SK-N-SH treated with all-trans-retinoic acid at 6 μM for 48 hours (cell line): ENCODE data around the gene HIP1.
"Not testable (repeated sequence)": the region's sequence is repeated elsewhere in the genome, so short reads cannot be mapped to it uniquely, and the experiment has no call there.

Source experiments
- ATAC-seq: fragments of 200-7000 bp; cut with Tn5 transposase; 3 replicates; pipeline ENCODE4 v1.9.1; 2020; ENCODE audit warnings: mild to moderate bottlenecking, moderate library complexity
- ARNTL ChIP-seq: fragments of 450-650 bp; formaldehyde crosslinking; IDR thresholded peaks from 2 replicates; pipeline ENCODE4 v1.5.0; 2020; ENCODE audit warnings: low read depth, mild to moderate bottlenecking, moderate library complexity, borderline replicate concordance
- BACH2 ChIP-seq: fragments of 250-450 bp; sonication (Bioruptor Pico); IDR thresholded peaks from 2 replicates; pipeline ENCODE4 v1.9.0; 2021; ENCODE audit warnings: mild to moderate bottlenecking, borderline replicate concordance
- CSDC2 ChIP-seq: fragments of 250-450 bp; sonication (Bioruptor Pico); IDR thresholded peaks from 2 replicates; pipeline ENCODE4 v1.5.0; 2020; ENCODE audit warnings: mild to moderate bottlenecking, moderate library complexity
- ESRRG ChIP-seq: fragments of 250-450 bp; sonication (Bioruptor Pico); IDR thresholded peaks from 2 replicates; pipeline ENCODE4 v1.6.1; 2021; ENCODE audit warnings: mild to moderate bottlenecking
- GLIS3 ChIP-seq: fragments of 250-450 bp; sonication (Bioruptor Pico); IDR thresholded peaks from 2 replicates; pipeline ENCODE4 v1.5.0; 2020; ENCODE audit warnings: mild to moderate bottlenecking, moderate library complexity
- RARB ChIP-seq: fragments of 250-450 bp; sonication (Bioruptor Pico); IDR thresholded peaks from 2 replicates; pipeline ENCODE4 v1.8.0; 2021; ENCODE audit warnings: mild to moderate bottlenecking, moderate library complexity
- TCF4 ChIP-seq: fragments of 250-450 bp; sonication (Bioruptor Pico); IDR thresholded peaks from 2 replicates; pipeline ENCODE4 v1.8.0; 2021; ENCODE audit warnings: mild to moderate bottlenecking, moderate library complexity, borderline replicate concordance
- ZC3H10 ChIP-seq: fragments of 250-450 bp; sonication (Bioruptor Pico); IDR thresholded peaks from 2 replicates; pipeline ENCODE4 v1.5.1; 2021; ENCODE audit warnings: mild to moderate bottlenecking, moderate library complexity
- ZNF565 ChIP-seq: fragments of 450-650 bp; formaldehyde crosslinking; conservative IDR thresholded peaks from 2 replicates; pipeline ENCODE4 v1.5.0; 2020; ENCODE audit warnings: low read depth, mild to moderate bottlenecking, moderate library complexity
- ZNF70 ChIP-seq: fragments of 450-650 bp; formaldehyde crosslinking; IDR thresholded peaks from 2 replicates; pipeline ENCODE4 v1.5.0; 2020; ENCODE audit warnings: mild to moderate bottlenecking, moderate library complexity
- TF ChIP-seq, protein P1 (sequence below): fragments of 250-450 bp; sonication (Bioruptor Pico); IDR thresholded peaks from 2 replicates; pipeline ENCODE4 v1.5.0; 2020; ENCODE audit warnings: mild to moderate bottlenecking, moderate library complexity
- TF ChIP-seq, protein P2 (sequence below): fragments of 250-450 bp; sonication (Bioruptor Pico); IDR thresholded peaks from 2 replicates; pipeline ENCODE4 v1.5.1; 2021; ENCODE audit warnings: mild to moderate bottlenecking, moderate library complexity
- TF ChIP-seq, protein P3 (sequence below): fragments of 250-450 bp; sonication (Bioruptor Pico); IDR thresholded peaks from 2 replicates; pipeline ENCODE4 v1.8.0; 2021; ENCODE audit warnings: low read depth, mild to moderate bottlenecking, moderate library complexity, borderline replicate concordance

The HIP1 gene

DNA sequence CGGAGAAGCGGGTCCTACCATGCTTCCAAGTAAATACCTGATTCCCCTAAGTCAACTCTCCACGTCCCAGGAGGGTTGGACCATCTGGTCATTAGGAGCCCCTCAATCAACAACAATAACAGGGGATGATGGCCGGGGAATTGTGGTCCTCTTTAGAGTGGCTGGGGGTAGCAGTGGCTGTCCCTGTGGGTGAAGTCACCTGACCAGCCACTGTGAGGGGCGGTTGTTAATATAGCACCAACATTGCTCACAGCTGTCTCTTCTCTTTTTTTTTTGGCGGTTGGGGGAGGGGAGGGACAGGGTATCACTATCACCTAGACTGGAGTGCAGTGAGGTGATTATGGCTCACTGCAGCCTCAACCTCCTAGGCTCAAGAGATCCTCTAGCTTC, 178.8 kb downstream of the HIP1 start (continued):
- TF ChIP-seq, protein P1, sequence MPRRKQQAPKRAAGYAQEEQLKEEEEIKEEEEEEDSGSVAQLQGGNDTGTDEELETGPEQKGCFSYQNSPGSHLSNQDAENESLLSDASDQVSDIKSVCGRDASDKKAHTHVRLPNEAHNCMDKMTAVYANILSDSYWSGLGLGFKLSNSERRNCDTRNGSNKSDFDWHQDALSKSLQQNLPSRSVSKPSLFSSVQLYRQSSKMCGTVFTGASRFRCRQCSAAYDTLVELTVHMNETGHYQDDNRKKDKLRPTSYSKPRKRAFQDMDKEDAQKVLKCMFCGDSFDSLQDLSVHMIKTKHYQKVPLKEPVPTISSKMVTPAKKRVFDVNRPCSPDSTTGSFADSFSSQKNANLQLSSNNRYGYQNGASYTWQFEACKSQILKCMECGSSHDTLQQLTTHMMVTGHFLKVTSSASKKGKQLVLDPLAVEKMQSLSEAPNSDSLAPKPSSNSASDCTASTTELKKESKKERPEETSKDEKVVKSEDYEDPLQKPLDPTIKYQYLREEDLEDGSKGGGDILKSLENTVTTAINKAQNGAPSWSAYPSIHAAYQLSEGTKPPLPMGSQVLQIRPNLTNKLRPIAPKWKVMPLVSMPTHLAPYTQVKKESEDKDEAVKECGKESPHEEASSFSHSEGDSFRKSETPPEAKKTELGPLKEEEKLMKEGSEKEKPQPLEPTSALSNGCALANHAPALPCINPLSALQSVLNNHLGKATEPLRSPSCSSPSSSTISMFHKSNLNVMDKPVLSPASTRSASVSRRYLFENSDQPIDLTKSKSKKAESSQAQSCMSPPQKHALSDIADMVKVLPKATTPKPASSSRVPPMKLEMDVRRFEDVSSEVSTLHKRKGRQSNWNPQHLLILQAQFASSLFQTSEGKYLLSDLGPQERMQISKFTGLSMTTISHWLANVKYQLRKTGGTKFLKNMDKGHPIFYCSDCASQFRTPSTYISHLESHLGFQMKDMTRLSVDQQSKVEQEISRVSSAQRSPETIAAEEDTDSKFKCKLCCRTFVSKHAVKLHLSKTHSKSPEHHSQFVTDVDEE (CRISPR knock-in tag): no peak
- no peak for TF ChIP-seq GLIS3

DNA sequence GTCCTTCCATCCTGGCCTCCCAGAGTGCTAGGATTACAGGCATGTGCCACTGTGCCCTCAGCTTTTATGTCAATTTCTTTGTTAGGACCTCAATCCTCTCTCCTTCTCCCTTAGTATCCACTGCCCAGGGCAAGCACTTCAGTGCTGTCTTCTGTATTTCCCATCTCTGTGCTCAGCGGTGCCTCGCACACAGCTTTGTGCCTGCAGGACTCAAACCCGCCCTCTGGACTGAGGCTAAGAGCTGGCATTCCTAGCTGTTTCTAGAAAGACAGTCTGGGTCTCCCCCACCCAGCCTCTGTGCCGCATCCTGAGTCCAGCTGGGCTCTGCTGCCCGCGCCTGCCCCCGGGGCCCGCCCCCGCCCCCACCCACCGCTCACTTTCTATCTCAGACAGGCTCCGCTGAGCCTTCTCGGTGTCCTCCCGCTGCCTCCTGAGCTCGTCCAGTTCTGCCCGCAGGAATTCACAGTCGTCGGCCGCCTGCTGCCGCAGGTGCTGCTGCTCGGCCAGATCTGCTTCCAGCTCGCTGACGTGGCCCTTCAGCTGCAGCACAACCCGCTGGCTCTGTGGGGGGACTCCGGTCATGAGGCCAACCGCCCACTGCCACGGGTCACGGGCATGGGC, 179.3 kb downstream of the HIP1 start:
- no peak for ATAC-seq
- TF ChIP-seq ZNF565: no peak
- TF ChIP-seq, protein P2, sequence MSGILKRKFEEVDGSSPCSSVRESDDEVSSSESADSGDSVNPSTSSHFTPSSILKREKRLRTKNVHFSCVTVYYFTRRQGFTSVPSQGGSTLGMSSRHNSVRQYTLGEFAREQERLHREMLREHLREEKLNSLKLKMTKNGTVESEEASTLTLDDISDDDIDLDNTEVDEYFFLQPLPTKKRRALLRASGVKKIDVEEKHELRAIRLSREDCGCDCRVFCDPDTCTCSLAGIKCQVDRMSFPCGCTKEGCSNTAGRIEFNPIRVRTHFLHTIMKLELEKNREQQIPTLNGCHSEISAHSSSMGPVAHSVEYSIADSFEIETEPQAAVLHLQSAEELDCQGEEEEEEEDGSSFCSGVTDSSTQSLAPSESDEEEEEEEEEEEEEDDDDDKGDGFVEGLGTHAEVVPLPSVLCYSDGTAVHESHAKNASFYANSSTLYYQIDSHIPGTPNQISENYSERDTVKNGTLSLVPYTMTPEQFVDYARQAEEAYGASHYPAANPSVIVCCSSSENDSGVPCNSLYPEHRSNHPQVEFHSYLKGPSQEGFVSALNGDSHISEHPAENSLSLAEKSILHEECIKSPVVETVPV (CRISPR knock-in tag): no peak
- TF ChIP-seq ZC3H10 (CRISPR knock-in tag): no peak
- no peak for TF ChIP-seq BACH2 (CRISPR knock-in tag)
- no peak for TF ChIP-seq ESRRG (CRISPR knock-in tag)
- TF ChIP-seq RARB (CRISPR knock-in tag): no peak
- no peak for TF ChIP-seq TCF4 (CRISPR knock-in tag)
- no peak for TF ChIP-seq ZNF70 (CRISPR knock-in tag)
- TF ChIP-seq, protein P1 (CRISPR knock-in tag): no peak

DNA sequence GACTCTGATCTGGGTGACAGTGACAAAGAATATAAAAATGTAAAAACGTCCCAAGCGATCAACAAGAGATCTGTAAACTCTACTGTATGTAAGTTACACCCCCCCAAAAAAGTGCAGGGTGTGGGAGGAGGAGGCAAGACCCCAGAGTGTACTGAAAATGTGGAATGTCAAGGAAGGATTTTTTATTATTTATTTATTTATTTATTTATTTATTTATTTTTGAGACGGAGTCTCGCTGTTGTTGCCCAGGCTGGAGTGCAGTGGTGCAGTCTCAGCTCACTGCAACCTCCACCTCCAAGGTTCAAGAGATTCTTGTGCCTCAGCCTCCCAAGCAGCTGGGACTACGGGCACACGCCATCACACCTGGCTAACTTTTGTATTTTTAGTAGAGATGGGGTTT, 181.9 kb downstream of the HIP1 start:
- ATAC-seq: not testable (repeated sequence)

DNA sequence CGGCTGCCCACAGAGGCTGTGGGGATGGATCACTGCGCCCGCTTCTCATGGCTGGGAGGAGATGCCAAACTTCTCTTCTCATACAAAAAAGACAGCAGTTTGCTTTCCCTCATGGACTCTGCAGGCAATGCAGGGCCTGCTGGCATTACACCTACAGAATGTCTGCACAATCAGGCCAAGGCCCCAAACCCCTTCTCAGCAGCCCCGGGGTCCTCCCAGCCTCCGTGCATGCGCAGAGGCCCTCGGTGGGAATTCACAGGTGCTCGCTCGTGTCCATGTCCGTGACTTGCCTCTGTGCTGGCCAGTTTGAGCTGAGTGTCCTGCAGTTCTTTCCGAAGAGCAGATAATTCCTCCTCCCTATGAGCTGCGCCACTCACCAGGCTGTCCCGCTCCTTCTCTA, 183.0 kb downstream of the HIP1 start:
- no peak for TF ChIP-seq CSDC2 (CRISPR knock-in tag)
- TF ChIP-seq, protein P1 (CRISPR knock-in tag): no peak

DNA sequence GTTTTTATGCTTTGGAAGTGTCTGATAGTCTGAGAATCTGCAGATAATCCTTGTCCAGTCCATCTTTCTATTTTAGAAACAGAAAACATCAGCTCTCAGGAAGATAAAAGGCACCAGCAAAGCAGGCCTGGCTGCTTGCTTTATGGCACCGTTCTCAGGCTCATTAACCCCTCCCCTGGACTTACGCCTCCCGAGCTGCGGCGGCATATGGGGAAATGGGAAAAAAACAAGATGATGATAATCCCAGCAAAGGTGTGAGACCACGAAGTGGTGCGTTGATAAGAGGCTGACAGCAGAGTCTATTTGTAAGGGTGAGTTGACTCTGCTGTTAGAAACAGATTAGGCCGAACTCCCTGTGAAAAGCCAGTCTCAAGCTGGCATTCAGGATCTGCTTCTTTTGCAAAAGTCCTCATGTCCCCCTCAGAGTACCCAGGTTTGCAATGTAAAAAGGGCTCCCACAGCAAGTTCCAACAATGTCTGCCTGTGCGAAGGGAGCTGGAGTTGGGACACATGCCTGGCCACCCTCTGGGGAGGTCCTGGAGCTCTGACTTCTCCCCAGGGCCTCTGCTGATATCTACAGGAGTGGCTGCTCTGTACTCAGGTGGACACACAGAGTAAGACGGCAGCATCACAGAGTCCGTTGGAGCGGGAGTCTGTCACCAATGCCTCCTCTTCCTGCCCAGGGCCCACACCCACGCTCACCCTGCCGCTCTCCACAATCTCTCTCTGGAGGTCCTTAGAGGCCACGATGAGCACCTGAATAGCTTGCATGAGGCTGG, 192.3 kb downstream of the HIP1 start:
- TF ChIP-seq CSDC2 (CRISPR knock-in tag) (no peak), ZC3H10 (CRISPR knock-in tag) (no peak), TCF4 (CRISPR knock-in tag) (no peak), ARNTL (no peak), GLIS3 (no peak), RARB (CRISPR knock-in tag) (no peak)
- TF ChIP-seq, protein P3, sequence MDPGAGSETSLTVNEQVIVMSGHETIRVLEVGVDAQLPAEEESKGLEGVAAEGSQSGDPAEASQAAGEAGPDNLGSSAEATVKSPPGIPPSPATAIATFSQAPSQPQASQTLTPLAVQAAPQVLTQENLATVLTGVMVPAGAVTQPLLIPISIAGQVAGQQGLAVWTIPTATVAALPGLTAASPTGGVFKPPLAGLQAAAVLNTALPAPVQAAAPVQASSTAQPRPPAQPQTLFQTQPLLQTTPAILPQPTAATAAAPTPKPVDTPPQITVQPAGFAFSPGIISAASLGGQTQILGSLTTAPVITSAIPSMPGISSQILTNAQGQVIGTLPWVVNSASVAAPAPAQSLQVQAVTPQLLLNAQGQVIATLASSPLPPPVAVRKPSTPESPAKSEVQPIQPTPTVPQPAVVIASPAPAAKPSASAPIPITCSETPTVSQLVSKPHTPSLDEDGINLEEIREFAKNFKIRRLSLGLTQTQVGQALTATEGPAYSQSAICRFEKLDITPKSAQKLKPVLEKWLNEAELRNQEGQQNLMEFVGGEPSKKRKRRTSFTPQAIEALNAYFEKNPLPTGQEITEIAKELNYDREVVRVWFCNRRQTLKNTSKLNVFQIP: no peak
- no peak for ATAC-seq

More for the DNA sequence above, 183.0 kb downstream of the HIP1 start:
- no peak for ATAC-seq
